Panc1 (cell line): ENCODE measurements around the gene MRTFA.

ENCODE experiments used
- TCF7L2 ChIP-seq: IDR thresholded peaks from 2 replicates; pipeline ENCODE4 v1.6.1; 2011; ENCODE audit warnings: mild to moderate bottlenecking, low read depth, low read length, inconsistent platforms
- TF ChIP-seq, protein P1 (sequence below): fragments of 450-650 bp; IDR thresholded peaks from 2 replicates; pipeline ENCODE4 v1.5.1; 2017; ENCODE audit warnings: mild to moderate bottlenecking

- no peak for TF ChIP-seq TCF7L2
- TF ChIP-seq, protein P1, sequence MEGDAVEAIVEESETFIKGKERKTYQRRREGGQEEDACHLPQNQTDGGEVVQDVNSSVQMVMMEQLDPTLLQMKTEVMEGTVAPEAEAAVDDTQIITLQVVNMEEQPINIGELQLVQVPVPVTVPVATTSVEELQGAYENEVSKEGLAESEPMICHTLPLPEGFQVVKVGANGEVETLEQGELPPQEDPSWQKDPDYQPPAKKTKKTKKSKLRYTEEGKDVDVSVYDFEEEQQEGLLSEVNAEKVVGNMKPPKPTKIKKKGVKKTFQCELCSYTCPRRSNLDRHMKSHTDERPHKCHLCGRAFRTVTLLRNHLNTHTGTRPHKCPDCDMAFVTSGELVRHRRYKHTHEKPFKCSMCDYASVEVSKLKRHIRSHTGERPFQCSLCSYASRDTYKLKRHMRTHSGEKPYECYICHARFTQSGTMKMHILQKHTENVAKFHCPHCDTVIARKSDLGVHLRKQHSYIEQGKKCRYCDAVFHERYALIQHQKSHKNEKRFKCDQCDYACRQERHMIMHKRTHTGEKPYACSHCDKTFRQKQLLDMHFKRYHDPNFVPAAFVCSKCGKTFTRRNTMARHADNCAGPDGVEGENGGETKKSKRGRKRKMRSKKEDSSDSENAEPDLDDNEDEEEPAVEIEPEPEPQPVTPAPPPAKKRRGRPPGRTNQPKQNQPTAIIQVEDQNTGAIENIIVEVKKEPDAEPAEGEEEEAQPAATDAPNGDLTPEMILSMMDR, result no peak
Observed at GRCh38 chr22:40509401-40510134, 127.0 kb downstream of the MRTFA start.
